ENCODE data around the gene MRPL36. TPM values are rescaled to one million over a fixed set of nuclear protein-coding genes. Genes with fewer than 3 reads are reported as not detected.

MRPL36 gene
- total and polyA plus RNA-seq, 2 experiments from 2014 or later: 47.5 to 149 TPM

DNA sequence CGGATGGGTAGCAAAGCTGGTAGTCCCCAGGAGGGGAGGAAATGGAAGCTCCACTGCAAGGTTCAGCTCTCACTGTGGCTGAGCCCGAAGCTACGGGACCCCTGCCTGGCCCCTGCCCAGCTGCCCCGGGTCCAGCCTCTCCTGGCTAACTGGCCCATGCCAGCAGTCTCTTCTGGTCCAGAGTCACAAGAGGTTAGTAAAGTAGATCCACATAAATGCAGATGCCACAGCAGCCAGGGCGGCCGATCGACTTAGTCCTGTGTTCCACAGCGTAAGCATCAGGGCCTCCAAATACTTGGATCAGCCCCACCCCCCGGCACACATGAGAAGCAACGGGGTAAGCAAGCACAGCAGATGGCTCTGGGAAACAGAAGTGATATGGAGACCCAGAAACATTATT lies 42.1 kb downstream of the MRPL36 start (continued):
- TF ChIP-seq, protein P1, sequence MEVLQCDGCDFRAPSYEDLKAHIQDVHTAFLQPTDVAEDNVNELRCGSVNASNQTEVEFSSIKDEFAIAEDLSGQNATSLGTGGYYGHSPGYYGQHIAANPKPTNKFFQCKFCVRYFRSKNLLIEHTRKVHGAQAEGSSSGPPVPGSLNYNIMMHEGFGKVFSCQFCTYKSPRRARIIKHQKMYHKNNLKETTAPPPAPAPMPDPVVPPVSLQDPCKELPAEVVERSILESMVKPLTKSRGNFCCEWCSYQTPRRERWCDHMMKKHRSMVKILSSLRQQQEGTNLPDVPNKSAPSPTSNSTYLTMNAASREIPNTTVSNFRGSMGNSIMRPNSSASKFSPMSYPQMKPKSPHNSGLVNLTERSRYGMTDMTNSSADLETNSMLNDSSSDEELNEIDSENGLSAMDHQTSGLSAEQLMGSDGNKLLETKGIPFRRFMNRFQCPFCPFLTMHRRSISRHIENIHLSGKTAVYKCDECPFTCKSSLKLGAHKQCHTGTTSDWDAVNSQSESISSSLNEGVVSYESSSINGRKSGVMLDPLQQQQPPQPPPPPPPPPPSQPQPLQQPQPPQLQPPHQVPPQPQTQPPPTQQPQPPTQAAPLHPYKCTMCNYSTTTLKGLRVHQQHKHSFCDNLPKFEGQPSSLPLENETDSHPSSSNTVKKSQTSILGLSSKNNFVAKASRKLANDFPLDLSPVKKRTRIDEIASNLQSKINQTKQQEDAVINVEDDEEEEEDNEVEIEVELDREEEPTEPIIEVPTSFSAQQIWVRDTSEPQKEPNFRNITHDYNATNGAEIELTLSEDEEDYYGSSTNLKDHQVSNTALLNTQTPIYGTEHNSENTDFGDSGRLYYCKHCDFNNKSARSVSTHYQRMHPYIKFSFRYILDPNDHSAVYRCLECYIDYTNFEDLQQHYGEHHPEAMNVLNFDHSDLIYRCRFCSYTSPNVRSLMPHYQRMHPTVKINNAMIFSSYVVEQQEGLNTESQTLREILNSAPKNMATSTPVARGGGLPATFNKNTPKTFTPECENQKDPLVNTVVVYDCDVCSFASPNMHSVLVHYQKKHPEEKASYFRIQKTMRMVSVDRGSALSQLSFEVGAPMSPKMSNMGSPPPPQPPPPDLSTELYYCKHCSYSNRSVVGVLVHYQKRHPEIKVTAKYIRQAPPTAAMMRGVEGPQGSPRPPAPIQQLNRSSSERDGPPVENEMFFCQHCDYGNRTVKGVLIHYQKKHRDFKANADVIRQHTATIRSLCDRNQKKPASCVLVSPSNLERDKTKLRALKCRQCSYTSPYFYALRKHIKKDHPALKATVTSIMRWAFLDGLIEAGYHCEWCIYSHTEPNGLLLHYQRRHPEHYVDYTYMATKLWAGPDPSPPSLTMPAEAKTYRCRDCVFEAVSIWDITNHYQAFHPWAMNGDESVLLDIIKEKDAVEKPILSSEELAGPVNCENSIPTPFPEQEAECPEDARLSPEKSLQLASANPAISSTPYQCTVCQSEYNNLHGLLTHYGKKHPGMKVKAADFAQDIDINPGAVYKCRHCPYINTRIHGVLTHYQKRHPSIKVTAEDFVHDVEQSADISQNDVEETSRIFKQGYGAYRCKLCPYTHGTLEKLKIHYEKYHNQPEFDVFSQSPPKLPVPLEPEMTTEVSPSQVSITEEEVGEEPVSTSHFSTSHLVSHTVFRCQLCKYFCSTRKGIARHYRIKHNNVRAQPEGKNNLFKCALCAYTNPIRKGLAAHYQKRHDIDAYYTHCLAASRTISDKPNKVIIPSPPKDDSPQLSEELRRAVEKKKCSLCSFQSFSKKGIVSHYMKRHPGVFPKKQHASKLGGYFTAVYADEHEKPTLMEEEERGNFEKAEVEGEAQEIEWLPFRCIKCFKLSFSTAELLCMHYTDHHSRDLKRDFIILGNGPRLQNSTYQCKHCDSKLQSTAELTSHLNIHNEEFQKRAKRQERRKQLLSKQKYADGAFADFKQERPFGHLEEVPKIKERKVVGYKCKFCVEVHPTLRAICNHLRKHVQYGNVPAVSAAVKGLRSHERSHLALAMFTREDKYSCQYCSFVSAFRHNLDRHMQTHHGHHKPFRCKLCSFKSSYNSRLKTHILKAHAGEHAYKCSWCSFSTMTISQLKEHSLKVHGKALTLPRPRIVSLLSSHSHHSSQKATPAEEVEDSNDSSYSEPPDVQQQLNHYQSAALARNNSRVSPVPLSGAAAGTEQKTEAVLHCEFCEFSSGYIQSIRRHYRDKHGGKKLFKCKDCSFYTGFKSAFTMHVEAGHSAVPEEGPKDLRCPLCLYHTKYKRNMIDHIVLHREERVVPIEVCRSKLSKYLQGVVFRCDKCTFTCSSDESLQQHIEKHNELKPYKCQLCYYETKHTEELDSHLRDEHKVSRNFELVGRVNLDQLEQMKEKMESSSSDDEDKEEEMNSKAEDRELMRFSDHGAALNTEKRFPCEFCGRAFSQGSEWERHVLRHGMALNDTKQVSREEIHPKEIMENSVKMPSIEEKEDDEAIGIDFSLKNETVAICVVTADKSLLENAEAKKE (CRISPR knock-in tag; IDR thresholded peaks at IDR 0.05): no peak
- TF ChIP-seq ETS1 (IDR thresholded peaks at IDR 0.05) (no peak), STAT1 (IDR thresholded peaks at IDR 0.05; ENCODE audit: unreplicated experiment) (no peak), REST (IDR thresholded peaks at IDR 0.05; ENCODE audit: unreplicated experiment) (no peak), JUNB (IDR thresholded peaks at IDR 0.05; ENCODE audit: unreplicated experiment) (no peak), ZNF114 (CRISPR knock-in tag; IDR thresholded peaks at IDR 0.05) (no peak)

Measured in GM23338 (cell line).